Measurements from ENCODE around the gene ZNRF3.

The ZNRF3 gene

GRCh38 chr22:29088809-29089208 lies 205.4 kb downstream of the ZNRF3 start:
- no peak for DNase-seq
- in situ Hi-C loops (cut with MboI; ENCODE audit: low pct_unique_long_range_greater_than_20kb, low sequenced_read_pairs) = no loop called here

GRCh38 chr22:29089507-29089906 lies 206.1 kb downstream of the ZNRF3 start:
- in situ Hi-C loops (cut with MboI; ENCODE audit: low pct_unique_long_range_greater_than_20kb, low sequenced_read_pairs) = no loop called here
- no peak for DNase-seq

- DNase-seq = no peak
- in situ Hi-C loops (cut with MboI; ENCODE audit: low pct_unique_long_range_greater_than_20kb, low sequenced_read_pairs) = no loop called here
Measured at GRCh38 chr22:29090039-29090438, 206.7 kb downstream of the ZNRF3 start.

- no peak for DNase-seq
- in situ Hi-C loops (cut with MboI; ENCODE audit: low pct_unique_long_range_greater_than_20kb, low sequenced_read_pairs) = no loop called here
Measured at GRCh38 chr22:29092243-29092642, 208.9 kb downstream of the ZNRF3 start.

- no peak for DNase-seq
- in situ Hi-C loops (cut with MboI; ENCODE audit: low pct_unique_long_range_greater_than_20kb, low sequenced_read_pairs) = no loop called here
Measured at GRCh38 chr22:29093030-29093429, 209.7 kb downstream of the ZNRF3 start.

- in situ Hi-C loops (cut with MboI; ENCODE audit: low pct_unique_long_range_greater_than_20kb, low sequenced_read_pairs) = no loop called here
- no peak for DNase-seq
Measured at GRCh38 chr22:29093501-29094300, 210.3 kb downstream of the ZNRF3 start.

- in situ Hi-C loops (cut with MboI; ENCODE audit: low pct_unique_long_range_greater_than_20kb, low sequenced_read_pairs) = no loop called here
- no peak for DNase-seq
Measured at GRCh38 chr22:29095459-29095858, 212.1 kb downstream of the ZNRF3 start.

GRCh38 chr22:29096736-29097669 lies 213.6 kb downstream of the ZNRF3 start:
- in situ Hi-C loops (cut with MboI; ENCODE audit: low pct_unique_long_range_greater_than_20kb, low sequenced_read_pairs) = no loop called here
- DNase-seq = no peak

GRCh38 chr22:29098296-29098695 lies 214.9 kb downstream of the ZNRF3 start:
- no peak for DNase-seq
- in situ Hi-C loops (cut with MboI; ENCODE audit: low pct_unique_long_range_greater_than_20kb, low sequenced_read_pairs) = no loop called here

GRCh38 chr22:29102300-29102699 lies 218.9 kb downstream of the ZNRF3 start:
- in situ Hi-C loops (cut with MboI; ENCODE audit: low pct_unique_long_range_greater_than_20kb, low sequenced_read_pairs) = no loop called here
- no peak for DNase-seq

- no peak for DNase-seq
- in situ Hi-C loops (cut with MboI; ENCODE audit: low pct_unique_long_range_greater_than_20kb, low sequenced_read_pairs) = no loop called here
Measured at GRCh38 chr22:29103121-29103520, 219.7 kb downstream of the ZNRF3 start.

- in situ Hi-C loops (cut with MboI; ENCODE audit: low pct_unique_long_range_greater_than_20kb, low sequenced_read_pairs) = no loop called here
- no peak for DNase-seq
Measured at GRCh38 chr22:29105468-29105867, 222.1 kb downstream of the ZNRF3 start.

GRCh38 chr22:29106839-29107238 lies 223.5 kb downstream of the ZNRF3 start:
- DNase-seq = no peak
- in situ Hi-C loops (cut with MboI; ENCODE audit: low pct_unique_long_range_greater_than_20kb, low sequenced_read_pairs) = no loop called here
